Endothelial cell of umbilical vein (primary cell): ENCODE measurements around the gene GLOD5.

Source experiments
- EZH2 ChIP-seq: IDR thresholded peaks from 2 replicates; pipeline ENCODE4 v1.6.1; 2012; ENCODE audit warnings: borderline replicate concordance, low read depth, mild to moderate bottlenecking, moderate library complexity, low read length, inconsistent platforms; ENCODE audit not compliant: severe bottlenecking
- MYC ChIP-seq: IDR thresholded peaks from one replicate; pipeline ENCODE4 v1.6.1; 2011; ENCODE audit warnings: mild to moderate bottlenecking, low read depth, low read length
- POLR2A ChIP-seq: IDR thresholded peaks from 2 replicates; pipeline ENCODE4 v1.6.1; 2012; ENCODE audit warnings: low read depth, mild to moderate bottlenecking, control low read depth, low read length
- POLR2AphosphoS5 ChIP-seq: IDR thresholded peaks from 2 replicates; pipeline ENCODE4 v1.6.1; 2012; ENCODE audit warnings: low read depth, mild to moderate bottlenecking, control low read depth, low read length, moderate library complexity; ENCODE audit not compliant: insufficient read depth
- TF ChIP-seq, protein P1 (sequence below), 2 donors: IDR thresholded peaks; 1 replicate in 1 of 2; 2 replicates in 1 of 2; pipeline ENCODE4 v1.5.1; 2011; ENCODE audit warnings: low read length in 2 of 2, mild to moderate bottlenecking in 2 of 2, moderate library complexity in 2 of 2, control low read depth in 1 of 2, inconsistent platforms in 1 of 2, low read depth in 1 of 2; ENCODE audit not compliant: insufficient read depth in 1 of 2; ENCODE audit errors: extremely low read depth in 1 of 2
- TF ChIP-seq, protein P2 (sequence below): IDR thresholded peaks from 2 replicates; pipeline ENCODE4 v1.6.1; 2011; ENCODE audit not compliant: insufficient read depth, insufficient read length

DNA sequence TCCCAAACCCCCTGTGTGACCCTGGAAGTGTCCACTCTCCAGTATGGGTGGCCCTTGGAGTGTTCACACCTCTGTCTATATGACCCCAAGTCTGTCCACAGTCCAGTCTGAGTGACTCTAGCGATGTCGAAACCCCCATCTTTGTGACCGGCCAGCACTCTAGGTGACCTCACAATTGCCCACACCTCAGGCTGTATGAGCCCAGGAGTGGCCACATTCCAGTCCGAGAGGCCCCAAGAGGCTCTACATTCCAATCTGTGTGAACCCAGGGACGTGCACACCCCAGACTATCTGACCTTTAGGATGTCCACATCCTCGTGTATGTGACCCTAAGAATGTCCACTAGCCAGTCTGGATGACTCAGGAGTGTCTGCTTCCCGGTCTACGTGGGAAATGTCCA lies 7.3 kb upstream of the GLOD5 start:
- TF ChIP-seq, protein P1, sequence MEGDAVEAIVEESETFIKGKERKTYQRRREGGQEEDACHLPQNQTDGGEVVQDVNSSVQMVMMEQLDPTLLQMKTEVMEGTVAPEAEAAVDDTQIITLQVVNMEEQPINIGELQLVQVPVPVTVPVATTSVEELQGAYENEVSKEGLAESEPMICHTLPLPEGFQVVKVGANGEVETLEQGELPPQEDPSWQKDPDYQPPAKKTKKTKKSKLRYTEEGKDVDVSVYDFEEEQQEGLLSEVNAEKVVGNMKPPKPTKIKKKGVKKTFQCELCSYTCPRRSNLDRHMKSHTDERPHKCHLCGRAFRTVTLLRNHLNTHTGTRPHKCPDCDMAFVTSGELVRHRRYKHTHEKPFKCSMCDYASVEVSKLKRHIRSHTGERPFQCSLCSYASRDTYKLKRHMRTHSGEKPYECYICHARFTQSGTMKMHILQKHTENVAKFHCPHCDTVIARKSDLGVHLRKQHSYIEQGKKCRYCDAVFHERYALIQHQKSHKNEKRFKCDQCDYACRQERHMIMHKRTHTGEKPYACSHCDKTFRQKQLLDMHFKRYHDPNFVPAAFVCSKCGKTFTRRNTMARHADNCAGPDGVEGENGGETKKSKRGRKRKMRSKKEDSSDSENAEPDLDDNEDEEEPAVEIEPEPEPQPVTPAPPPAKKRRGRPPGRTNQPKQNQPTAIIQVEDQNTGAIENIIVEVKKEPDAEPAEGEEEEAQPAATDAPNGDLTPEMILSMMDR (IDR thresholded peaks at IDR 0.05; ENCODE audit: extremely low read depth in 1 of 2, insufficient read depth in 1 of 2, low read depth in 1 of 2, low read length in 2 of 2): no peak
- no peak for TF ChIP-seq POLR2AphosphoS5
- TF ChIP-seq, protein P2, sequence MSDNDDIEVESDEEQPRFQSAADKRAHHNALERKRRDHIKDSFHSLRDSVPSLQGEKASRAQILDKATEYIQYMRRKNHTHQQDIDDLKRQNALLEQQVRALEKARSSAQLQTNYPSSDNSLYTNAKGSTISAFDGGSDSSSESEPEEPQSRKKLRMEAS: no peak
- TF ChIP-seq POLR2A: no peak
- no peak for TF ChIP-seq EZH2
- TF ChIP-seq MYC: no peak
